PC-9 (cell line): ENCODE results near the gene KCNE4.

Experiments used
- CTCF ChIP-seq: fragments of 200-600 bp; sonication (generic); conservative IDR thresholded peaks from 2 replicates; pipeline ENCODE4 v1.6.1; 2017; ENCODE audit warnings: mixed run types, antibody characterized with exemption, mild to moderate bottlenecking, moderate library complexity
- EZH2 ChIP-seq: fragments of 200-600 bp; sonication (generic); IDR thresholded peaks from 2 replicates; pipeline ENCODE4 v1.8.0; 2017; ENCODE audit warnings: antibody characterized with exemption, low read depth

DNA sequence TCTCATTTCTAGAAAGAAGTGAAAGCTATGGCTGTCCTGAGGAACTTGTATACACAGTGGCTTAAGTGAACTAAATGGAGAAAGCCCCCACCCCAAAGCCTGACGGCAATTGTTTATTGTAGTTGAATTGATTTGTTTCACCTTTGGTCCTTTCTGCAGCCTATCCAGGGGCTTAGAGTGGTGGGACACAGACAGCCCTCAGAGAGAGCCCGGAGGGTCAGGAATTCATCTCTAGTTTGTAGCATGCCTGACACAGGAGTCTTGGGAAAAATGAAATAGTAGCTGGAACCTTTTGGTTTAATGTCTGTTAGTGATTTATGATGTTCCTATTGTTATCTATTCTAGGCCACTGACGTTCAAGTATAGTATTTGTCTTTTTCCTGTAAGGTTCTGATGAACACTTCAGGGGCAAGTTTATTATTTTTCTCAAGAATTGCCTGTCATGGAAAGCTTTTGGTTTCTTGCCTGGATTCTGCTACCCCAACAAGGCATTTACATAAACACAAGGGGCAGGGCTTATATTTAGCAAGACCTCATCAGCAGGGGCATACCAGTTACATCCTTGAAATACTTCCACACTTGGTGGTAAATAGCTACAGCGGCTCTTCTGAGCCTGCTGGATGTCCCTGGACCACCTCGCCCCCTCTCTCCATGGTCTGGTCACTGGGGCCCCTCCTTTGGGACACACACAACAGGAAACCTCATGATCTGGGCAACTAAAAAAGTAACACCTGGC is 44.4 kb downstream of the KCNE4 start:
- TF ChIP-seq CTCF (no peak), EZH2 (no peak)
